Ecto neural progenitor cell (in vitro differentiated cells): Measurements from ENCODE around the gene HEMGN.

Experiments used
- DNase-seq: peaks from one replicate; pipeline ENCODE4 v3.0.0-alpha.2; 2018; ENCODE audit warnings: low spot score

Gene HEMGN

DNA sequence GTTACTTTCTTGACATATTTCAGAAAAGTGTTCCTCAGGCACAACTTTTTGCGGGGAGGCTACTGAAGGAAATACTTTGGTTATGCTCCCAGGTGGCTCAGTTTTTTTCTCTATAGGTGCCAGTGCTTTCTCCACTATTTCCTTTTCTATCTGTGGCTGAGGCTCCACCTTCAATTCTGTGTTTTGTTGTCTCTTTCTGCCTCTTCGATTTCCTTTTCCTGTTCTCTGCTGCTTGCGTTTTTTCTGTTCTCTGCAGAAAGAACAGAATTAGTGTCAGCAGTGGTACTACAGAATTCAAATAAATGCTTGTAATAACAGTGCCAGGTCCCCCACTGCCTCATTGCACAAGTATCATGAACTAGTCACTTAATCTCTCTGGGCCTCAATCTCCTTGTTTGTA lies 7.0 kb downstream of the HEMGN start:
- no peak for DNase-seq

- DNase-seq = no peak
These were observed 8.9 kb downstream of the HEMGN start for GRCh38 chr9:97928986-97929604.

DNA sequence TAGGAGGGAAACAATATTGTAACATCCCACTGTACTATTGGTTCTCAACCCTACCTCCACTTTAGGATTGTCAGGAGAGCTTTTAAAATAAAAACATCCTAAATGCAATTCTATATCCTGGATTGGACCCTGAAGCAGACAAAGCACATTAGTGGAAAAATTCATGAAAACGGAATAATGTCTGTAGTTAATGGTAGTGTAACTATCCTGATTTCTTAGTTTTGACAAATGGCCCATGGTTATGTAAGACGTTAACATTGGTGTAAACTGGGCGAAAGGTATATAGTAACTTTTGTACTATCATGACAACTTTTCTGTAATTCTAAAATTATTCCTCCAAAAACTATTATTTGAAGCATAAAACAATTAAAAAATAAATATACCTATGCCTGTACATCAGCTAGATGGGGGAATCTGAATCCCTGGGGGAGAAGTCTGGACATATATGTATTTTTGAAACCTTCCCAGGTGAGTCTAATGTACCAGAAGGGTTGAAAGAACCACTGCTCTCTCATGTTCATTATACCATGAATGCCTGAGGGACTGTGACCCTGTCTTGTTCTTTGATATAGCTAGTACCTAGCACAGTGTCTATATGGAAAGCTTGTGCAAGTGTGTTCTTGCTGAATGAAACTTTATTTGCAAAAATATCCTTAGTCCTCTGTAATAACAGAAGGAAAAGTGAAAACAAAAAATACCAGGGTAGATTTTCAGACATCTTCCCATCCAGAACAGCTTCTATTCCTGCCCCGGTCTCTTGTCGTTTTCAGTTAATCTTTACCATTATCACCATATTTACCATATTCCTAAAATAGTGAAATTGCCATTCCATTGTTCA lies 12.3 kb downstream of the HEMGN start:
- no peak for DNase-seq

- no peak for DNase-seq
These were observed 13.6 kb downstream of the HEMGN start for GRCh38 chr9:97924386-97924785.

DNA sequence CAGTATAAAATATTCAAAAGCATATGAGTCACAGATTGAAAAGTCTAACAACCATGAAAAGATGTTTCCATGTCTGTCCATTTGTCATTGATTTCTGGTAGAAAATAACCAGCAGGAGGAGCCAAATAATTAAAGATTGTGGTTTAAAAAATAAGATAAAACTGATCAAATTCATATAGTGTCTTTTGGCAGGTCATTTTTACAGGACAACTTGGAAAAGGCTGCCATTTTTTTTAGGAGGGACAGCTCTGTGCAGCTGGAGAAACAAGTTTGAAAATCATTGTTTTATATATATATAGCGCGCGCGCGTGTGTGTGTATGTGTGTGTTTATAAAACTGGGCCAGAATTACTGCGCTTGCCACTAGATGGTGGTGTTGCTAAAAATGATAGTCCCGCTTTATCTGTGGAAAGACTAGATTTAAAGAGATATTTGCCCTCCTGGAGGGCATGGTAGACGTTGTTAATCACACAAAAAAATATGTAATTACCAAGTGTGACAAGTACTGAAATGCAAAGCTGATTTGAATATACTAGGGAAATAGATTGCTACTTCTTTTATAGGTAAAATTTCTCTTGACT lies 14.4 kb downstream of the HEMGN start:
- DNase-seq = peak; percentile 61

- peak; percentile 98 for DNase-seq
These were observed 15.8 kb downstream of the HEMGN start, which contains the start of gene TRMO for GRCh38 chr9:97921959-97922724. Gene TRMO, minus strand, starts transcription at chr9:97922500. Its CDS starts 7 bp downstream, at chr9:97922493.

DNA sequence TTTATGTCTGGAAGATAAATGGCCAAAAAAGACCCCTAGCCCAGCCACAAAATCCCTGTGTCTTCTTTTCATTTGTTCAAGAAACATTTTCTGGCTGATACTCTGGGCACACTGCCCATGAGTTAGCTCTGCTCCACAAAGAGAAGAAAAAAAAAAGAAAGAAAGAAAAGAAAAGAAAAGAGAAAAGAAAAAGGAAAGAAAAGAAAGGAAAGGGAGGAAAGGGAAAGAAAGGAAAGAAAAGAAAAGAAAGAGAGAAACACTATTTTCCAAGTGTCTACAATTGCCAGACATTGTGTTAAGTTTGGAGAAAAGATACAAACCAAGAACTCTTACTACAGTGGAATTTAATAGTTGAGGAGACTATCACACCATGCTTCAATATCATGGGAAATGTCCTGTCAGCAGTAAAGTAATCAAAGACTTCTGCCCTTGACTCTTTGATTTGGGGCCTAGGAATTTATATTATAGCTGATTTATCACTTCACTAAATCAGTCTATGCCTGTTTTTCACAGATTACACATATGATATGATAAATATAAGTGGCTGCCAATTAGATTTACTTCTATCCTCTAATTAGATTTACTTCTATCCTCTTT lies 18.7 kb downstream of the HEMGN start:
- DNase-seq = no peak

DNA sequence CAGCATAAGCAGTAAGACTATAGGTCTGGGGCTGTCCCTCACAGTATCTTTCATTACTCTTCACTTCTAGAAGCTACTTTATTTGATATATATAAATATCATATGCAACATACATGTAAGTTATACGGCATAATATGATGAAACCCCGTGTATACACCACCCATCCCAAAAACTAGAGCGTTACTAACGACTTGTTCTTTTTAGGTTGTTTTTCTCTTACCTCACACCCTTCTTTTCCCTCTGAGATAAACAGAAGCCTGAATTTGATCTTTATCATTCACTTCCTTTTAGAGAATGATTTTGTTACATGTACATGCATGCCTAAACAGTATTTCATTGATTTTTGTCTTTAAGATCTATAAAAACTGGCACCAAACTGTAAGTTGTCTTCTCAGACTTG lies 19.4 kb downstream of the HEMGN start:
- no peak for DNase-seq

- DNase-seq = no peak
These were observed 26.0 kb downstream of the HEMGN start for GRCh38 chr9:97911970-97912369.

GRCh38 chr9:97911528-97911927 lies 26.4 kb downstream of the HEMGN start:
- DNase-seq = no peak

- DNase-seq = no peak
These were observed 27.6 kb downstream of the HEMGN start for GRCh38 chr9:97910357-97910756.

GRCh38 chr9:97908705-97909104 lies 29.3 kb downstream of the HEMGN start:
- no peak for DNase-seq

GRCh38 chr9:97907632-97908031 lies 30.3 kb downstream of the HEMGN start:
- no peak for DNase-seq

- no peak for DNase-seq
These were observed 30.9 kb downstream of the HEMGN start for GRCh38 chr9:97907046-97907445.

DNA sequence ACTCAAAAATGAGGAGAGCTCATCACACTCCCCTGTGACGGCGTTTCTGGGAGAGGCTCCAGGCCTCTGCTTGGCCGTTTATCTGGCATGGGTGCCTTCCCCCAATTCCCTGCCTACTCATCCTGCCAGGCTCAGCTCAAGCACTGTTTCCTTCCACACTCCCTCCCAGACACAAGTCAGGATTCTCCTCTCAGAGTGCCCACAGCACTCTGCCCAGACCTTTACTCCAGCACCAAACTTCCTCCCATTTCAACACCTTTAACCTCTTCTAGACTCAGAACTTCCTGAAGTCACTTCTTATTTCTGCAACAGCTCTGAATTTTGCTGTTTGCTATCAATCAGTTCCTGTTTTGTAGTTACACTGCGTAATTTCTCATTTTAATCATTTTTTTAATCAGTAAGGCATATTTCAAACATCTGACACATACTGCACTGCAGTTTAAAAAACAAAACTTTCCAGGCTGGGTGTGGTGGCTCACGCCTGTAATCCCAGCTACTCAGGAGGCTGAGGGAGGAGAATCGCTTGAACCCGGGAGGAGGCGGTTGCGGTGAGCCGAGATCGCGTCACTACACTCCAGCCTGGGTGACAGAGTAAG lies 31.6 kb downstream of the HEMGN start:
- no peak for DNase-seq

GRCh38 chr9:97905228-97905627 lies 32.7 kb downstream of the HEMGN start:
- DNase-seq = no peak

DNA sequence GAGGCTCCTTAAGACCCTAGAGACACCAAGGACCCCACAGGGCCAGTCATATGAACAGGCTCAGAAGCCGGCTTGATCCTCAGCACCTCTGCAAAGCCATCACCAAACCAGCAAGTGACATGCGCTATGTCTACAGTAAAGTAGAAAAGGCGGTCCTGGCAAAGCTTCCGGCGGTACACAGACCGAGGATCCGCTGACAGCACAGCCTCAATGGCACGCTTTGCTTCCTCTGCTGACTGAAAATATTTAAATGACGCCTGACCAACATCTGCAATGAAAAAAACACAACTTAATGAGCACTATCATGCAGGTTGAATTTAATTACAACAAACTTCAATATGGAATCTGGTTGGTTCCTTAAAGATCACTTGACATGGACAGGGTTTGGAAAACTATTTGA lies 33.2 kb downstream of the HEMGN start:
- no peak for DNase-seq

DNA sequence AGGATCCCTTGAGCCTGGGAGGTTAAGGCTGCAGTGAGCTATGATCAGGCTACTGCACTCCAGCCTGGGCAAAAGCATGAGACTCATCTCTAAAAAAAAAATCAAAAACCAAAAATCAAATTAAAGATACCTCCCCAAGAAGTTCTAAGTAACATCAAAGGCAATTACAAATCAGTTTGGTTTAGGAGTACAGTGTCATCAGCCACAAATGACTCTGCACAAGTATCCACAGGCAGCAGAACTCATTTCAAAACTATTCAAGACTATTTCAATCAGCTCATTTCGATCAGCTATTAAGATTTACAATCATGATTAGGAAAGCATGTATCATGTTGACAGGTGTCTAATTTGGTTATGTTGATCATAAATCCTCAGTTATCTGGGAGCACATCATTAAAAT lies 34.8 kb downstream of the HEMGN start:
- DNase-seq = no peak

DNA sequence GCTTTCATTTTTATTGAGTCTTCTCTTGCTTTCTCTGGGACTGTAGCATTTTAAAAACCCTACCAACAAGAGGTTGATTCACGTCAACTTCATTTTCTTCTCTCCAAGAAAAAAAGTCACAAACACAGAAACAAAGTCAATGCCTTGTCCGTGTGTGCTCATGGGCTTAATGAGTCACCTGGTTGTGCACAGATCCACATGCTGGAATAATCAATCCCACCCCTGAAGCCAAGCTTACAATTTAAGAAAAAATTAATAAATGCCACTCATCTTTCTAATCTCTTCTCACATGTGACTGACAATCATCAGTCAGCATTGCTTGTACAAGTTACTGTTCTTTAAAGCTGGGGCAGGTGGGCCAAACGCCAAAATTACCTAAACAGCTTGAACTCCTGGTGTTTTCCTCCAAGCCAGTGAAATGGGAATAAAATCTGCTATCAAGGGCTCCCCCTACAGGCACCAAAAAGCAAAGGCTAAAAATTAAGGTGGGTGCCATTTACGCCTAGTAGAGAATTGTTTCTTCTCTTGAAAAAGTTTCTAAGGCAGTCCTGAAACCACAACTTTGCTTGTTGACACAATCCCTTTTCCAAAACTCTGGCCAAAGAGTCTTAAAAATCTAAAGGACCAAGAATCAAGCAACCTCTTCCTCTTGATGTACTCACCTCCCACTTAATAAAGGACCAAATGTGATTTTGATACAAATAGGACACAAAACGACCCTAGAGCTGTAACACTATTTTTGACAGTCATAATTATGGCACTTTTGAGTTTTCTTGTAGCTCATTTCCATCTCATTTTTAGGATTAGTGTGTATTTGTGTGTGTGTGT lies 37.0 kb downstream of the HEMGN start:
- no peak for DNase-seq

DNA sequence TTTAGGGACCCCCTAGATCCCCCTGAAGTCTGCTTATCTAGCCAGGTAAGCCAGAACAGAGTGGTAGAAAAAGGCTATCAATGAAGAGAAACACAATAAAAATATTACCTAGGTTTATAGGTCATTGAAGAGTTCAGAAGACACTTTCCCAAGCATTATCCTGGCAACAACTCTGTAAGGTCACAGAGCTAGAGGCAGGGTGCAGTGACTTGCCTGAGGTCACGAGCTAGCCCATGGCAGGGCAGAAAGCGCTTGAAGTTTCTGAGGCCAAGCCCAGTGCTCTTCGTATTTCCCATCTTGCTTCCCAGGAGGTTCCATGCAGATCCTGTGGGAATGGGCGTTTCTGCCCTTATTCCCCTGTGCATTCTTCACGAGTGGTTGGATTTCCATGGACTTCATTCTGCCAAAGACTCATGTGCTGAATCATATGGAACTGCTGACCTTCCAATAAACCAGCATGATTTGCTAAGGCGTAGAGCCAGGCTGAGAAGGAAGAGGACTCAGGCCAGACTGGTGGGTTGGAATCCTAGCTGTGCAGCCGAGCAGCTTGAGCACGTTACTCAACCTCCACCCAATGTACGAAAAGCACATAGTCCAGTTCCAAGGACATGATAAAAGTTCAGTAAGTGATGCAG lies 37.8 kb downstream of the HEMGN start:
- no peak for DNase-seq
